GM23248 (cell line): ENCODE results near the gene GUSB. TPM values are rescaled to one million over a fixed set of nuclear protein-coding genes. Genes with fewer than 3 reads are reported as not detected.
"Not testable (repeated sequence)": the region's sequence is repeated elsewhere in the genome, so short reads cannot be mapped to it uniquely, and the experiment has no call there.

Experiments
- DNase-seq: peaks from one replicate; pipeline ENCODE4 v3.0.0-alpha.2; 2015
- H2AFZ ChIP-seq: fragments of 200-600 bp; sonication (generic); 2 replicates; pipeline ENCODE4 v1.6.1; 2016; ENCODE audit warnings: antibody characterized with exemption
- H3F3A ChIP-seq: fragments of 200-600 bp; sonication (generic); 2 replicates; pipeline ENCODE4 v1.6.1; 2016; ENCODE audit warnings: mild to moderate bottlenecking, antibody characterized with exemption, mixed run types; ENCODE audit not compliant: insufficient read depth
- H3K27ac ChIP-seq: fragments of 200-600 bp; sonication (generic); 2 replicates; pipeline ENCODE4 v1.5.1; 2016; ENCODE audit warnings: mild to moderate bottlenecking
- H3K27me3 ChIP-seq: fragments of 200-600 bp; sonication (generic); replicated peaks from 2 replicates; pipeline ENCODE4 v1.6.1; 2016; ENCODE audit warnings: mild to moderate bottlenecking; ENCODE audit not compliant: insufficient read depth
- H3K36me3 ChIP-seq: fragments of 200-600 bp; sonication (generic); 2 replicates; pipeline ENCODE4 v1.6.1; 2016; ENCODE audit warnings: low read depth, mild to moderate bottlenecking
- H3K4me1 ChIP-seq: fragments of 200-600 bp; sonication (generic); 2 replicates; pipeline ENCODE4 v1.6.1; 2016; ENCODE audit warnings: mild to moderate bottlenecking; ENCODE audit not compliant: insufficient read depth
- H3K4me2 ChIP-seq: fragments of 200-600 bp; sonication (generic); one replicate; pipeline ENCODE4 v1.6.1; 2016; ENCODE audit warnings: mild to moderate bottlenecking; ENCODE audit not compliant: unreplicated experiment
- H3K4me3 ChIP-seq: fragments of 200-600 bp; sonication (generic); 2 replicates; pipeline ENCODE4 v1.5.1; 2016; ENCODE audit warnings: mild to moderate bottlenecking
- H3K79me2 ChIP-seq: fragments of 200-600 bp; sonication (generic); 2 replicates; pipeline ENCODE4 v1.6.1; 2016; ENCODE audit warnings: mild to moderate bottlenecking; ENCODE audit not compliant: insufficient read depth
- H3K9ac ChIP-seq: fragments of 200-600 bp; sonication (generic); 2 replicates; pipeline ENCODE4 v1.6.1; 2016; ENCODE audit warnings: mild to moderate bottlenecking
- H3K9me2 ChIP-seq: fragments of 200-600 bp; sonication (generic); 2 replicates; pipeline ENCODE4 v1.6.1; 2016; ENCODE audit warnings: mixed run types, mild to moderate bottlenecking, moderate library complexity; ENCODE audit not compliant: insufficient read depth
- H3K9me3 ChIP-seq: fragments of 200-600 bp; sonication (generic); one replicate; pipeline ENCODE4 v1.6.1; 2017; ENCODE audit warnings: low read depth
- H4K20me1 ChIP-seq: fragments of 200-600 bp; sonication (generic); 2 replicates; pipeline ENCODE4 v1.6.0; 2016; ENCODE audit not compliant: insufficient read depth
- EZH2 ChIP-seq: fragments of 200-600 bp; sonication (generic); IDR thresholded peaks from 2 replicates; pipeline ENCODE4 v1.6.1; 2018; ENCODE audit warnings: antibody characterized with exemption, mild to moderate bottlenecking; ENCODE audit not compliant: insufficient read depth, poor library complexity, severe bottlenecking
- EZH2phosphoT487 ChIP-seq: fragments of 200-600 bp; sonication (generic); IDR thresholded peaks from 2 replicates; pipeline ENCODE4 v1.6.1; 2018; ENCODE audit warnings: antibody characterized with exemption, moderate library complexity, mild to moderate bottlenecking, low read depth; ENCODE audit not compliant: insufficient read depth
- WGBS, 2 experiments: methylation state at CpG; one replicate each; pipeline ENCODE4 v1.1.6; 2015 to 2017; ENCODE audit warnings: low lambda C conversion rate in 2 of 2, low coverage in 1 of 2; ENCODE audit errors: missing lambda C conversion rate in 2 of 2; 5-methylcytosine and 5-hydroxymethylcytosine counted together
- in situ Hi-C: fragments of 300-500 bp; cut with MboI; formaldehyde crosslinking; loops from 2 replicates; pipeline ENCODE4 v1.15.0; 2020
- polyA plus RNA-seq: library from polyadenylated mRNA; unstranded; fragments of >200 nt; fragmentation: Nextera tagmentation; extraction: Ambion mirVana; gene quantifications from 2 replicates; pipeline ENCODE4 v1.2.1, GENCODE V29; 2016
- total RNA-seq: library from RNA; depleted of rRNA; stranded (reverse); fragments of >200 nt; shearing (Covaris generic); gene quantifications from 2 replicates; pipeline ENCODE4 v1.2.3, GENCODE V29; 2014

The GUSB gene
- total and polyA plus RNA-seq, 2 experiments from 2014 or later = 11.6 to 39.7 TPM

DNA sequence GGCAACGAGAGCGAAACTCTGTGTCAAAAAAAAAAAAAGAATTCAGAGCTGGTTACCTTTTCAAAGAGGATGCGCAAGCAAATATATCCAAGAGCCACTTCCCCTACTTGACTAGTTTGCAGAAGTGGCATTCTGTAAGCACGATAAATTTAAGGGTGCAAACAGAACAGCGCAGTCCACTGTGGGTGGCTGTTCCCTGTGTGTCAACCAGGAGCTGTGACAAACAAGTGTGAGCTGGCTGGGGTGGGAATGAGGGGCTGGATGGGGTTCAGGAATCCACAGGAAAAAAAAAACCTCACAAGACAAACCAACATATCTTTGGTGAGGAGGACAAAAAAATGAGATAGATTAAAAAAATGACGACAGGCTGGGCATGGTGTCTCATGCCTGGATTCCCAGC lies 15.9 kb downstream of the GUSB start:
- Histone ChIP-seq H3K9ac (no peak overlapping the region), H3K27me3 (no peaks in the 10 kb centered on the region), H4K20me1 (no peaks in the 10 kb centered on the region), H2AFZ (no peak overlapping the region), H3K9me3 (no peaks in the 10 kb centered on the region), H3K4me3 (no peak overlapping the region), H3K4me1 (no peaks in the 10 kb centered on the region), H3K36me3 (peaks cover 7% of the 10 kb centered on the region; the same call in 1 of the 2 replicates), H3K27ac (no peak overlapping the region), H3F3A (no peaks in the 10 kb centered on the region), H3K9me2 (no peaks in the 10 kb centered on the region), H3K4me2 (no peak overlapping the region), H3K79me2 (no peaks in the 10 kb centered on the region)
- no peak for DNase-seq
- TF ChIP-seq EZH2phosphoT487 = no peak
- TF ChIP-seq EZH2 = no peak
- WGBS, 2 experiments = 88 to 90% methylated on average over 6 of the region's 6 CpGs
- in situ Hi-C loops = no loop called here

- in situ Hi-C loops, H3F3A ChIP-seq, H3K9me3 ChIP-seq, H3K27me3 ChIP-seq, H3K79me2 ChIP-seq, H2AFZ ChIP-seq, H3K27ac ChIP-seq, H3K9ac ChIP-seq, H3K4me2 ChIP-seq, H4K20me1 ChIP-seq, H3K36me3 ChIP-seq, H3K9me2 ChIP-seq, H3K4me3 ChIP-seq, H3K4me1 ChIP-seq, DNase-seq: not testable (repeated sequence)
- 82 to 88% methylated on average over 3 of the region's 3 CpGs for WGBS, 2 experiments
Measured at GRCh38 chr7:65964671-65965070, 17.3 kb downstream of the GUSB start.

GRCh38 chr7:65962033-65962432 lies 20.0 kb downstream of the GUSB start:
- no peak for DNase-seq
- in situ Hi-C loops = no loop called here
- Histone ChIP-seq H4K20me1 (no peaks in the 10 kb centered on the region), H3K27me3 (no peaks in the 10 kb centered on the region), H3K27ac (no peak overlapping the region), H3K9ac (no peak overlapping the region), H3K9me2 (no peaks in the 10 kb centered on the region), H3K9me3 (no peaks in the 10 kb centered on the region), H3K79me2 (no peaks in the 10 kb centered on the region), H3K4me1 (no peaks in the 10 kb centered on the region), H2AFZ (no peak overlapping the region), H3K4me2 (no peak overlapping the region), H3K4me3 (no peak overlapping the region), H3F3A (peaks cover 8% of the 10 kb centered on the region; the same call in 1 of the 2 replicates), H3K36me3 (peaks cover 7% of the 10 kb centered on the region; the same call in 1 of the 2 replicates)
- TF ChIP-seq EZH2phosphoT487 = no peak
- no peak for TF ChIP-seq EZH2
- 91 to 93% methylated on average over 5 to 6 of the region's 6 CpGs for WGBS, 2 experiments

GRCh38 chr7:65960351-65961074 lies 21.5 kb downstream of the GUSB start:
- no peak for TF ChIP-seq EZH2phosphoT487
- no peak for TF ChIP-seq EZH2
- 71 to 73% methylated on average over 19 of the region's 19 CpGs for WGBS, 2 experiments
- Histone ChIP-seq H3F3A (peaks cover 13% of the 10 kb centered on the region; the same call in 1 of the 2 replicates), H3K27me3 (no peaks in the 10 kb centered on the region), H3K9ac (no peak overlapping the region), H4K20me1 (no peaks in the 10 kb centered on the region), H3K27ac (no peak overlapping the region), H3K4me1 (no peaks in the 10 kb centered on the region), H3K4me3 (no peak overlapping the region), H3K79me2 (no peaks in the 10 kb centered on the region), H3K36me3 (peaks cover 11% of the 10 kb centered on the region; the same call in 1 of the 2 replicates), H3K9me3 (no peaks in the 10 kb centered on the region), H3K9me2 (no peaks in the 10 kb centered on the region), H2AFZ (no peak overlapping the region), H3K4me2 (no peak overlapping the region)
- DNase-seq = no peak
- in situ Hi-C loops = no loop called here

- Histone ChIP-seq H3K9me2 (no peaks in the 10 kb centered on the region), H3K4me2 (no peak overlapping the region), H3K27ac (no peak overlapping the region), H3K36me3 (peaks cover 16% of the 10 kb centered on the region), H3F3A (peaks cover 13% of the 10 kb centered on the region; the same call in 1 of the 2 replicates), H3K9me3 (no peaks in the 10 kb centered on the region), H3K79me2 (no peaks in the 10 kb centered on the region), H3K4me3 (no peak overlapping the region), H3K4me1 (no peaks in the 10 kb centered on the region), H2AFZ (no peak overlapping the region), H3K27me3 (no peaks in the 10 kb centered on the region), H3K9ac (no peak overlapping the region), H4K20me1 (no peaks in the 10 kb centered on the region)
- in situ Hi-C loops = no loop called here
- 94 to 100% methylated on average over 4 of the region's 4 CpGs for WGBS, 2 experiments
- TF ChIP-seq EZH2phosphoT487 = no peak
- TF ChIP-seq EZH2 = no peak
- DNase-seq = no peak
Measured at GRCh38 chr7:65955718-65956117, 26.3 kb downstream of the GUSB start.
